Liver (tissue), 3 donors: ENCODE data around the gene ADRA2A.

Experiments used
- TAF1 ChIP-seq: conservative IDR thresholded peaks from 2 replicates; pipeline ENCODE4 v1.6.1; 2016; ENCODE audit warnings: antibody characterized with exemption, mild to moderate bottlenecking
- TF ChIP-seq, protein P1 (sequence below): fragments of 150-350 bp; IDR thresholded peaks from 2 replicates; pipeline ENCODE4 v1.5.1; 2017; ENCODE audit warnings: improper control_type of control experiment, low read depth, low read length; ENCODE audit not compliant: missing input control
- TF ChIP-seq, protein P2 (sequence below): IDR thresholded peaks from 2 replicates; pipeline ENCODE4 v1.6.1; 2016; ENCODE audit warnings: antibody characterized with exemption, mild to moderate bottlenecking
- TF ChIP-seq, protein P3 (sequence below): IDR thresholded peaks from 2 replicates; pipeline ENCODE4 v1.6.1; 2016; ENCODE audit warnings: antibody characterized with exemption
- TF ChIP-seq, protein P4 (sequence below): IDR thresholded peaks from 2 replicates; pipeline ENCODE4 v1.6.1; 2016; ENCODE audit warnings: antibody characterized with exemption
- donor health status: healthy.
- donor health status: healthy.

DNA sequence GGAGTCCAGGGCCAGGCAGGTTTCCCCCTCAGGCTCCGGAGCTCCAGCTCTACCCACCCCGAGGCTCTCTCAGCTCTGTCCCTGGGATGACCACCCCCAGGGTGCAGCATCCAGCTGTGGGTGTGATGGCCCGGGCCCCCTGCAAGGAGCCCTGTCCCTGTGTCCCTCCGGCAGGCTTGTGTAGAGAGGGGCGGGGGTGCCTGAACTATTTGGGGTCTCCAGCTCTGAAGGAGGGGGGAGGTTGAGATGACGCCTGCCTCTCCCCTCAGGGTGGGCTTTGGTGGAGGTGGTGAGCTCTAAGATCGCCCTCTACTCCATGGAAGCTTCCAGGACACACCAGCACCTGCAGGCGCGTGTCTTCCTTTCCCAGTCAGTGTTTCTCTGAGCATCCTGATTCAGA lies 39.4 kb downstream of the ADRA2A start:
- TF ChIP-seq, protein P1, sequence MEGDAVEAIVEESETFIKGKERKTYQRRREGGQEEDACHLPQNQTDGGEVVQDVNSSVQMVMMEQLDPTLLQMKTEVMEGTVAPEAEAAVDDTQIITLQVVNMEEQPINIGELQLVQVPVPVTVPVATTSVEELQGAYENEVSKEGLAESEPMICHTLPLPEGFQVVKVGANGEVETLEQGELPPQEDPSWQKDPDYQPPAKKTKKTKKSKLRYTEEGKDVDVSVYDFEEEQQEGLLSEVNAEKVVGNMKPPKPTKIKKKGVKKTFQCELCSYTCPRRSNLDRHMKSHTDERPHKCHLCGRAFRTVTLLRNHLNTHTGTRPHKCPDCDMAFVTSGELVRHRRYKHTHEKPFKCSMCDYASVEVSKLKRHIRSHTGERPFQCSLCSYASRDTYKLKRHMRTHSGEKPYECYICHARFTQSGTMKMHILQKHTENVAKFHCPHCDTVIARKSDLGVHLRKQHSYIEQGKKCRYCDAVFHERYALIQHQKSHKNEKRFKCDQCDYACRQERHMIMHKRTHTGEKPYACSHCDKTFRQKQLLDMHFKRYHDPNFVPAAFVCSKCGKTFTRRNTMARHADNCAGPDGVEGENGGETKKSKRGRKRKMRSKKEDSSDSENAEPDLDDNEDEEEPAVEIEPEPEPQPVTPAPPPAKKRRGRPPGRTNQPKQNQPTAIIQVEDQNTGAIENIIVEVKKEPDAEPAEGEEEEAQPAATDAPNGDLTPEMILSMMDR = no peak
- TF ChIP-seq, protein P2, sequence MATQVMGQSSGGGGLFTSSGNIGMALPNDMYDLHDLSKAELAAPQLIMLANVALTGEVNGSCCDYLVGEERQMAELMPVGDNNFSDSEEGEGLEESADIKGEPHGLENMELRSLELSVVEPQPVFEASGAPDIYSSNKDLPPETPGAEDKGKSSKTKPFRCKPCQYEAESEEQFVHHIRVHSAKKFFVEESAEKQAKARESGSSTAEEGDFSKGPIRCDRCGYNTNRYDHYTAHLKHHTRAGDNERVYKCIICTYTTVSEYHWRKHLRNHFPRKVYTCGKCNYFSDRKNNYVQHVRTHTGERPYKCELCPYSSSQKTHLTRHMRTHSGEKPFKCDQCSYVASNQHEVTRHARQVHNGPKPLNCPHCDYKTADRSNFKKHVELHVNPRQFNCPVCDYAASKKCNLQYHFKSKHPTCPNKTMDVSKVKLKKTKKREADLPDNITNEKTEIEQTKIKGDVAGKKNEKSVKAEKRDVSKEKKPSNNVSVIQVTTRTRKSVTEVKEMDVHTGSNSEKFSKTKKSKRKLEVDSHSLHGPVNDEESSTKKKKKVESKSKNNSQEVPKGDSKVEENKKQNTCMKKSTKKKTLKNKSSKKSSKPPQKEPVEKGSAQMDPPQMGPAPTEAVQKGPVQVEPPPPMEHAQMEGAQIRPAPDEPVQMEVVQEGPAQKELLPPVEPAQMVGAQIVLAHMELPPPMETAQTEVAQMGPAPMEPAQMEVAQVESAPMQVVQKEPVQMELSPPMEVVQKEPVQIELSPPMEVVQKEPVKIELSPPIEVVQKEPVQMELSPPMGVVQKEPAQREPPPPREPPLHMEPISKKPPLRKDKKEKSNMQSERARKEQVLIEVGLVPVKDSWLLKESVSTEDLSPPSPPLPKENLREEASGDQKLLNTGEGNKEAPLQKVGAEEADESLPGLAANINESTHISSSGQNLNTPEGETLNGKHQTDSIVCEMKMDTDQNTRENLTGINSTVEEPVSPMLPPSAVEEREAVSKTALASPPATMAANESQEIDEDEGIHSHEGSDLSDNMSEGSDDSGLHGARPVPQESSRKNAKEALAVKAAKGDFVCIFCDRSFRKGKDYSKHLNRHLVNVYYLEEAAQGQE = no peak
- no peak for TF ChIP-seq TAF1
- TF ChIP-seq, protein P3, sequence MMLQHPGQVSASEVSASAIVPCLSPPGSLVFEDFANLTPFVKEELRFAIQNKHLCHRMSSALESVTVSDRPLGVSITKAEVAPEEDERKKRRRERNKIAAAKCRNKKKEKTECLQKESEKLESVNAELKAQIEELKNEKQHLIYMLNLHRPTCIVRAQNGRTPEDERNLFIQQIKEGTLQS = no peak
- TF ChIP-seq, protein P4, sequence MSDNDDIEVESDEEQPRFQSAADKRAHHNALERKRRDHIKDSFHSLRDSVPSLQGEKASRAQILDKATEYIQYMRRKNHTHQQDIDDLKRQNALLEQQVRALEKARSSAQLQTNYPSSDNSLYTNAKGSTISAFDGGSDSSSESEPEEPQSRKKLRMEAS = no peak
